NCI-H510A (cell line): ENCODE results near the gene ADH7.

Experiments used
- DNase-seq: peaks from one replicate; lab custom pipeline; 2025; lab: John Stamatoyannopoulos, UW

ADH7 gene

DNA sequence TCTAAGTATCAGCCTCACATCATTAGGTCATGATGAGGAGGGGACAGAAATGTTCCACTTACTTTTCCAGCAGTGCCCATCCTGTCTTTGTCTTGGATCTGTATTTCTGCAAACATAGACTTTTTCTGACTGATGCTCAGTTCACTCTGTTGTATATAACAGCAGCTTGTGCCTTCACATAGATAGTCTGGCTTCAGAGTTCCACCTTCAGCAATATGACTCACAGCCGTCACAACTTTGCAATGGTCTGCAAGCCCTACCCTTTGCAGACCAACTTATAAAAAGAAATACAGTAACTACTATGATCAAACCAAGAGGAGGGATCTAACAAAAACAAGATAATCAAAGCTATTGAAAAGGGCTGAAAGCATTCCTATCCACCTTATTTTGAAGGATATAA lies at the start of gene ADH7:
Gene ADH7, minus strand, starts transcription at position 189 of the 400 bp plus-strand sequence. Its CDS starts 109 bp downstream, at position 80.
- DNase-seq: no peak

- DNase-seq: no peak
These were observed 48.5 kb upstream of the ADH7 start for GRCh38 chr4:99483636-99484035.

DNA sequence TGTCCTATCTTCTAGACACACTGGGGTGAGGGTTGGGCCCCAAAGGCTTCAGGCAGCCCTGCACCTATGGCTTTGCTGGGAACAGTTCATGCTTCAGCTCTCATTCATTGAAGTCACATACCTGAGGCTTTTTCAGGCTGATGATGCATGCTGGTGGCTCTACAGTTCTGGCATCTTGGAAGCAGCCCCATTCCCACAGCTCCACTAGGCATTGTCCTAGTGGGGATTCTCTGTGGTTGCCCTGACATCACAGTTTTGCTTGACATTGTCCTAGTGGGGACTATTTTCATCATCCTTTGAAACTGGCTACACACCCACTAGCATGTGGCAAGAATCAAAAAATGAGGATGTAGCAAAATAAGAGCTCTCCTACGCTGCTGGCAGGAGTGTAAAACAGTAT lies 38.0 kb upstream of the ADH7 start:
- DNase-seq: no peak

- no peak for DNase-seq
These were observed 36.8 kb upstream of the ADH7 start for GRCh38 chr4:99471896-99472295.

DNA sequence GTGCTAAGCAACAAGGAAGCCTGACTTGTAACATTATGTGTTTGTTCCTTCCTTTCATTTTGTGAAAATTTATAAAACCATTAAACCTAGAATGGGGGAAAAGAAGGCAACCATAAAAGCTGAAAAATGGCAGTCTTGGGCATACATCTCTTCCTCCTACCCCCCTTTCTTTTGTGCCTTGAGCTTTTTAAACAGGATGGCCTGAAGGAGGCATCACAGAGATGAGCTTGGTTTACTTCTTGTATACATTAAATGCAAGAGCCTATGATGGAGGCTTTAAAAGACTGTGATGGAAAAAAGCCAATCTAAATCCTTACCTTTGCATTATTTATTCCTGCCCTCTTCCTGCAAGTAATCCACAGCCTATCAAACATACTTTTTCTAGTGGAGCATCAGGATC lies 36.2 kb upstream of the ADH7 start:
- DNase-seq: no peak

DNA sequence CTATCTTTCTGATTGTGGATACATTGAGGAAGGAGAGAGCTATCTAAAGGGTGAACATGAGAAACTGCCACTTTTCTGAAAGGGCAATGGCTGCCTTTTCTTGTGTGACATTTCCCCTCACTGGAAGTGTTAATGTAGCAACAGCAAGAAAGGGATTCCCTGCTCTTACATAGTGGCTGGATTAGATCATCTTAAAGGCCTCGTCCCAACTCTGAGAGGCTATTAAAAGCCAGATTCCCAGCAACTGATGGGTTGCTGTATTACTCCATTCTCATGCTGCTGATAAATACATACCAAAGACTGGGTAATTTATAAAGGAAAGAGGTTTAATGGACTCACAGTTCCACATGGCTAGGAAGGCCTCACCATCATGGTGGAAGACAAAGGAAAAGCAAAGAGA lies 33.7 kb upstream of the ADH7 start:
- DNase-seq: no peak

GRCh38 chr4:99467887-99468286 lies 32.7 kb upstream of the ADH7 start:
- DNase-seq: no peak

DNA sequence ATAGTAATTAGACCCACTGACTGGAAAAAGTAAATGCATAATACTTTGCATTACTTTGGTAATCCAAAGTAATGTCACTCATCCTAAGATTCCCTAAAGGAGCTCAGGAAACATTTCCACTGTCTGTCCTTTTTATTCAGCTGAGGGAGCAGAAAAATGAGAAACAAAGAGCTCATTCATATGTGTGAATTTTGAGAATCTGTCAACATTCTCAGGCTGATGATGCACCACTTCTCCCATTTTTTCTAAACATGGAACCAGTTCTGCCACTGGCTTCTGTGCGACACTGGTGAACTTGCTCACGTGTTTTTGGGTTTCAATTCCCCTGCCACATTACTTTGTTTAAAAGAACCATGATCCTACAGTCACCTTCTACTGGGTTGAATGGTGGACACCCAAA lies 28.4 kb upstream of the ADH7 start:
- no peak for DNase-seq

DNA sequence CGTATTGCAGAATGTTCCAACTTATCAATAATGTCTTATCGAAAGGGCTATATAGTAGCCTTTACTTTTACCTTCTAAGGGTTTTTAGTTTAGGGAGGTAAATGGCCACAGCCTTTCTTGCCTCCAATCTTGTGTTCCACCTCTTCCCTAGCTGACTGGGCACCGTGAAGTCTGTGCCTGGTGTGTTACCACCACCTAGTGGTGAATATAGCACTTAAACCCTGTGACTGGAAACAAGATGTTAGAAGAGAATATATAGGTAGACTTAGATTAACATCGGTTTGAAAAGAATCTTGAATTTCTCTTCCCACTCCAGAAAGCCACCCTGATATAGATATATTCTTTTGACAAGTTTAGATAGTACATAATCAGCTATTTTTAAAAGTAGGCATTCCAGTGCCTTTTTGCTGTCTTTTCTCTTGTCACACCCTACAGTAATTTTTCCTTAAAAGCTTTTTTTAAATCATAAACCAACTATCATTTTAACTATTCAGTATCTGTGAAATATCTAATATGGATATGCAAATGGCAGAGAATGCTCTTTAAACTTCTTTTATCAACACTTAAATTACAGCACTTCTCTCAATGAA lies 27.8 kb upstream of the ADH7 start:
- peak; percentile 2 for DNase-seq

GRCh38 chr4:99461623-99462401 lies 26.7 kb upstream of the ADH7 start:
- no peak for DNase-seq

DNA sequence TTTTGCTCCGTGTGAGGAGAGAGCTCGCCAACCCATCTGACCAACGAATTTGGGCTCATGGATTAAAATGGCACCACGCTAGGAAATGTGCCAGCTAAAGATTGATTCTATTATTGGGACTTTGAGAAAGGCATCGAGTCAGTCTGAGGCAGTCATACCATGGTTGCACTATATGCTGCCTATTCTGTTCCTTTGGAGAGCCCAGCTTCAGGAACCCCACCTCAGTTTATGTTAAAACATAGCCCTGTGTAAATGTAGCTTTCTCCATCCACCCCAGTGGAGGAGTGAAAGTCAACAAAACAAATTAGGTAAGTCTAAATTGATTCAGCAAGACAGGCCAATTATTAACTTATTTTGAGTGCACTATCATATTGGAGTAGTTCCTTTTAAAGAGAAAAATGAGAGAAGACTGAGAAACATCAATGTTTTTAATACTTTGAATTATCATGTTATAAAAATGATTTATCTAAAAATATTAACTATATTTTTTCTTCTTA lies 24.5 kb upstream of the ADH7 start:
- no peak for DNase-seq

DNA sequence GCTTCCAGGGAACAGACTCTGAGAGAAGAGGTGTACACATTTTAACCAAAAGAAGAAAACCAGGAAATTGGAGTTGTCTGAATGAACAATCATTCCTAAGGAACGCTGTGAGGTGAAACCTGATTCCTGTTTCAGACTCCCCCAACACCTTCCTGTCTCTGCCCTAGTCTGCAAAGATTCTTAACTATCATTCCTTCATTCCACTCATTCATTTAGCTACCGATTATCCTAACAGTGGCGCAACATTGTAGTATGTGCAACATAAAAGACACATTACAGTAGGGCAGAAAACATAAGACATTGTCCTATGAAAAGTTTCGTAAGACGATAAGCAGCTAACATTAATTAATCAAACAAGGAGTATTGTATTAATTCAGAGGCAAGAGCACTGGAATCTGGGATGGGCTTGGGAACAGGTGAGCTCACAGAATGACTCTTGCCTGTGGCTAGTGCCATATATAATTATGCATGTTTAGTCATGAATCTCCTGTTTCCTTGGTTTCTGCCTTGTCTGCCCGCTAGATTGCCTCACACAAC lies 23.8 kb upstream of the ADH7 start:
- no peak for DNase-seq

DNA sequence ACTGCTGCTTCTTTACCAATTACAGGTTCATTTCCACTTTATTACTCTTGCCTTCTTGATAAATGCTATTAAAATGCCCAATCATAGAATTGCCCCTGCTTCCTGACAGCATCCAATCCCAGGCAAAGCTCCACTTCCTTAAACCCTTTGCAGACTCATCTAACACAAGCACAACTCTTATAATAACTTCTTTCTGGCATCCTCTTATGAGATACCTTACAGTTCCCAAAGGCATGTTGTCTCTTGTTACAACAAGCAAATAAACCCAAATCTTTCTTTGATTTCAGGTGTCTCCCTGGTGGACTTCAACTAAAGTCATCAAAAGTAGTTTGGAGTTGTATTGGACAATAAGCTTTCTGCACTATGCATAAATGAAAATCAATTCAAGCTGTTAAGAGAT lies 22.5 kb upstream of the ADH7 start:
- no peak for DNase-seq

- no peak for DNase-seq
These were observed 22.1 kb upstream of the ADH7 start for GRCh38 chr4:99457270-99457669.

DNA sequence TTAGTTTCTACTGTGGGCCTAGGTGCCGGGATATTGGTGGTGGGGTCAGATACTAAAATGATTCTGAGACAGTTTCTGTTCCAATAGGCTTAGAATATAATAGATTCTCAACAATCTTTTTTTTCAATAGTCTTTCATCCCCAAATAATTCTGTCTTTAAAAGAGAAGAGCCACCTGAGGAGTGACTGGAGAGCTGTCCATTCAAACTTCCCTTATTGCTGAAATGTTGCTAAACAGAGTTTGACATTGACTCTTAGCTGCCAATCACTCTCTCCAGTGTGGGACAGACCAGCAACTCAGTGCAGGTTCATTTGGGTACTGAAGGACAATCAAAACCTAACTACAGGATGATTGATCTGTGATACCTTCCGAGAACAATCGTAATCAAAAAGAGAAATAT lies 12.4 kb upstream of the ADH7 start:
- no peak for DNase-seq

- no peak for DNase-seq
These were observed 11.9 kb upstream of the ADH7 start for GRCh38 chr4:99447079-99447478.

- no peak for DNase-seq
These were observed 3.3 kb upstream of the ADH7 start for GRCh38 chr4:99438405-99438780.

- DNase-seq: peak; percentile 9
These were observed 2.7 kb upstream of the ADH7 start for GRCh38 chr4:99437723-99438404.

GRCh38 chr4:99436976-99437722 lies 2.0 kb upstream of the ADH7 start:
- no peak for DNase-seq

DNA sequence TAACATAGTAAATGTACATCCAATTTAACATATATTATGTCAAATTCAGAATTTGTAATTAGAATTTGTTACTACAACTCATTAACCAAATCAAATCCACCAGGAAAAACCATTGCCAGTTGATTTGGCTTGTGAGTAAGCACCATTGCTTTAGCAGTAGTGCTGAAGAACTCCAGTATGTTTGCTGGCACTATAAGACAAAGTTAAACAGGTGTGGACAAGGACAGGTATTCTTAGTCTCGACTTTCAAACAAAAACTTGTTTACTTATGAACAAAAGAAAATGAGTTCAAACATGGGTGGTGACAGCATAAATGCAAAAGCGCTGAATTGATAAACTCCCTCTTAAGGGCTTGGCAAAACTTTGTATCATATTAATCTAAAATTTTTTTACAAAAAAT lies 1.3 kb upstream of the ADH7 start:
- no peak for DNase-seq

DNA sequence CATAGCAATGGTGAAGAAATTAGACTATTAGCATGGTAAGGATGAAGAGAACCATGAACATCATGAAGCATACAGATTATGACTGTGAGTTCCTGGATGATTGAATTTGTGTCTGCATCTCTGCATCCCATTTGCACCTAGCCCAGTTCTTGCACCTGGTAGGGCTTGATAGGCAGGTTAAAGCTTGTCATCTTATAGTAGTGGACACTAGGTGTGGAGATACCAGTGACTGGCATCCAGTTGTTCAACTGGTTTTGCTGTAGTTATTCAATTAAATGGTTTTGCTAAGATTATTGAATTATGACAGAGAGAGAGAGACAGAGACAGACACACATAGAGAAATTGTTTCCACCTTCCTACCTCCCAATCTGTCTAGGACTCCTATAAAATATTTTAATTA lies 5.0 kb downstream of the ADH7 start:
- DNase-seq: peak; percentile 5

DNA sequence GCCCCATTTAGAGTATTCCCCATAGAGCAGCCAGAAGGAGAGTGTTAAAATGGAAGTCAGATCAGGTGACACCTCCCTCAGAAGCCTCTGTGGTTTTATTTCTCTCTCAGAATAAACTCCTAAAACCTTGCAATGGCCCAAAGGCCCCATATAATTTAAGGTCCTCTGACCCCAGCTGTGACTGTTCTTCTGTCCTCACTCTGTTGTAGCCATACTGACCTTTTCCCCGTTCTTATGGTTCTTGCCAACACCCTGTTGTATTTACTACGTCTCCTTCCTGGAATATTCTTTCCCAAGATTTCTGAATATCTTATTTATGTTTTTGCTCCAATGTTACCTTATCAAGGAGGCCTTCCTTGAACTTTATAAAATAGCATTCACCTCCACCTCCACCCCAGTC lies 18.0 kb downstream of the ADH7 start:
- DNase-seq: no peak
